ENCODE data around the gene ATXN7. TPM values are rescaled to one million over a fixed set of nuclear protein-coding genes. Genes with fewer than 3 reads are reported as not detected.

ATXN7 gene
- total RNA-seq, 1 donor from 2014 or later: 43.2 TPM

DNA sequence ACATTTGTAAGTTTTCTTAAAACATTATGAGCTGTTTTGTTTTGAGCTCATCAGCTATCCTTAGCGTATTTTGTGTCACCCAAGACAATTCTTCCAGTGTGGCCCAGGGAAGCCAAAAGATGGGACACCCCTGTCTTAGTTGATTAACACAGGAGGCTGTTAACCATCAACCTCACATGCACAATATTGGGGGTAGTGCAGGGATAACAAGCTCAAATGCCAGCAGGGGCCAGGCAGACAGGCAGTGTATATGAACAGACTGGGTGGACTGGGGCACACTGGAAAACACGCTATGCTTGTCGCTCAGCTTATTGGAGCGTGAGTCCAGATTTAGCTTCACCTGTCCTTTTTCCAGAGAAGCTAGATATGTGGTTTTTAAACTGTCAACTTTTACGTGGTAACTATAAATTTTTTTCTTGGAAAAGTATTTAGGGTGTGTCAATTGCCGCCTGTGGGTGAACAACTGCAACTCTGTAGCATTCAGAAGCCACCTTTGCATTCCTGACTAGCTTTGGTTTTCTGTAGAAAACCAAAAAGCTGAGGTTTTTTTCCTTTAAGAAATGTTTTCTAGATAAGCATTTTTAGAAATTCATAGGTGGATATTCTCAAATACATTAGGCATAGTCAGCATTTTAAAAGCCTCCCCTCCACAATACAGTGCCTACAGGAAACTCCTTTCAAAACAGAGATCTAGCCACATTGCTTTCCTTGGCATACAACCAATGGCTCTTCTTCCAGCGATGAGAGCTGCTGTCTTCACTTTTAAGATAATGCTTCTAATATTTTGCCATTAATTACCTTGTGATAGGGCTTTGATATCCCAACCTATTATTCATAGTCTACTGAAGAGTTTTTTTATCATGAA lies 145.1 kb downstream of the ATXN7 start:
- no peak overlapping the region for H3K4me3 ChIP-seq
- peaks cover 0 to 65% of the 10 kb centered on the region in 2 donors for H3K36me3 ChIP-seq
- no peak for DNase-seq (ENCODE audit: extremely low spot score in 2 of 2)
- no peaks in the 10 kb centered on the region for H3K4me1 ChIP-seq
- no peak overlapping the region for H3K27ac ChIP-seq
- TF ChIP-seq POLR2A (IDR thresholded peaks at IDR 0.05): no peak
- TF ChIP-seq CTCF (IDR thresholded peaks at IDR 0.05): no peak
- no peak for TF ChIP-seq POLR2AphosphoS5 (IDR thresholded peaks at IDR 0.05; ENCODE audit: insufficient read depth in 1 of 2, low read depth in 1 of 2)
- H3K9me3 ChIP-seq: no peaks in the 10 kb centered on the region
- intact Hi-C loops (cut with DNase I): no loop called here
- no peaks in the 10 kb centered on the region for H3K27me3 ChIP-seq

DNA sequence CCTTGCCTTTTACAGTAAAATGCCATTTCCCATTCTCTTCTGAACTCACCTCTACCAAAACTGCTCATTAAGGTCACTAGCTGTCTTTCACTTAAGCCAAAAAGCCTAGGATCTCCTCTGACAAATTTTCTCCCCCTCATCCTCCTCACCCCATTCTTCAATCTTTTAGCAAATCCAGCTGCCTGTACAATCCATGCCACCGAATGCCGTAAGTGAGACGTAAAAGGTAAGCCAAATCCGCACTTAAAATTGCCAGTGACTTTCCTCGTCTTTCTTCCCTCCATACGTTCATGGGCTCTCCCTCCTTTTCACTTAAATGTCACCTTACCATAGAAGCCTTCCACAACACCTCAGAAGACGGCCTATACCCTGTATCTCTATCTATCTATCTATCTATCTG lies 145.9 kb downstream of the ATXN7 start:
- Histone ChIP-seq H3K9me3 (no peaks in the 10 kb centered on the region), H3K36me3 (peaks cover 0 to 72% of the 10 kb centered on the region in 2 donors), H3K4me1 (no peaks in the 10 kb centered on the region), H3K27ac (no peak overlapping the region), H3K4me3 (no peak overlapping the region), H3K27me3 (no peaks in the 10 kb centered on the region)
- DNase-seq (ENCODE audit: extremely low spot score in 2 of 2): no peak
- intact Hi-C loops (cut with DNase I): no loop called here
- no peak for TF ChIP-seq POLR2AphosphoS5 (IDR thresholded peaks at IDR 0.05; ENCODE audit: insufficient read depth in 1 of 2, low read depth in 1 of 2)
- TF ChIP-seq POLR2A (IDR thresholded peaks at IDR 0.05): no peak
- TF ChIP-seq CTCF (IDR thresholded peaks at IDR 0.05): no peak

- TF ChIP-seq POLR2A (IDR thresholded peaks at IDR 0.05): no peak
- TF ChIP-seq CTCF (IDR thresholded peaks at IDR 0.05): no peak
- TF ChIP-seq POLR2AphosphoS5 (IDR thresholded peaks at IDR 0.05; ENCODE audit: insufficient read depth in 1 of 2, low read depth in 1 of 2): no peak
- no peaks in the 10 kb centered on the region for H3K4me1 ChIP-seq
- no peak overlapping the region for H3K4me3 ChIP-seq
- peaks cover 0 to 78% of the 10 kb centered on the region in 2 donors for H3K36me3 ChIP-seq
- intact Hi-C loops (cut with DNase I): no loop called here
- no peak overlapping the region for H3K27ac ChIP-seq
- no peaks in the 10 kb centered on the region for H3K9me3 ChIP-seq
- DNase-seq (ENCODE audit: extremely low spot score in 2 of 2): no peak
- no peaks in the 10 kb centered on the region for H3K27me3 ChIP-seq
These were observed 146.5 kb downstream of the ATXN7 start for GRCh38 chr3:64010199-64010598.

DNA sequence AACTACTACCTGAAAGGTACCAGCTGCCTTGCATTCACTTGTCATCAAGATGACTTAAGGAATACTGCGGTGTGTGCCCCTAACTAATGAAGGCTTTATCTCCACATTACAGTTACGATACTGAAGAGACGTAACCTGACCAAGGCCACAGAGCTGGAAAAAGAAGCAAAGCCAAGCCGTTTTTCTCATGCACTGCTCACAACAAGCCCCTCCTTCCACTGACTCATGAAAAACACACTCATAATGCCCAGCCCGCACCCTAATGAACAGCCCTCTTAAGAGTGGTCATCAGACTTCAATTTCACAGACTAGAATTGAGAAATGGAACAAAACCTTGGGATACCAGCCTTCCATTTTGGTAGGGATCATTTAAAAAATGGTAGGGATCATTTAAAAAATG lies 148.0 kb downstream of the ATXN7 start:
- intact Hi-C loops (cut with DNase I): no loop called here
- TF ChIP-seq POLR2AphosphoS5 (IDR thresholded peaks at IDR 0.05; ENCODE audit: insufficient read depth in 1 of 2, low read depth in 1 of 2): no peak
- TF ChIP-seq CTCF (IDR thresholded peaks at IDR 0.05): no peak
- TF ChIP-seq POLR2A (IDR thresholded peaks at IDR 0.05): no peak
- DNase-seq (ENCODE audit: extremely low spot score in 2 of 2): no peak
- no peak overlapping the region for H3K4me3 ChIP-seq
- H3K36me3 ChIP-seq: peaks cover 0 to 81% of the 10 kb centered on the region in 2 donors
- no peaks in the 10 kb centered on the region for H3K9me3 ChIP-seq
- no peak overlapping the region for H3K27ac ChIP-seq
- no peaks in the 10 kb centered on the region for H3K4me1 ChIP-seq
- H3K27me3 ChIP-seq: no peaks in the 10 kb centered on the region
